HL-60 (cell line): ENCODE results near the gene MRGPRF.

Experiments
- DNase-seq, 2 experiments: peaks; one replicate each; pipeline ENCODE4 v3.0.0-alpha.2; 2010 to 2020; ENCODE audit warnings: low read depth in 1 of 2, low spot score in 1 of 2
- H3K27ac ChIP-seq: fragments of 250-450 bp; sonication (Bioruptor Pico); replicated peaks from 2 replicates; pipeline ENCODE4 v1.5.1; 2020; ENCODE audit warnings: mild to moderate bottlenecking, moderate library complexity
- H3K27me3 ChIP-seq: fragments of 250-450 bp; sonication (Bioruptor Pico); 2 replicates; pipeline ENCODE4 v1.5.1; 2021; ENCODE audit warnings: mild to moderate bottlenecking, moderate library complexity; ENCODE audit not compliant: insufficient read depth, poor library complexity, severe bottlenecking
- H3K4me3 ChIP-seq: replicated peaks from 2 replicates; pipeline ENCODE4 v1.5.1; 2011; ENCODE audit warnings: mild to moderate bottlenecking, control low read depth, low read length; ENCODE audit not compliant: insufficient read depth
- GABPA ChIP-seq: IDR thresholded peaks from 2 replicates; pipeline ENCODE4 v1.6.1; 2012; ENCODE audit warnings: low read depth
- POLR2AphosphoS5 ChIP-seq: IDR thresholded peaks from 2 replicates; pipeline ENCODE4 v1.6.1; 2012; ENCODE audit warnings: low read depth
- SPI1 ChIP-seq: IDR thresholded peaks from 2 replicates; pipeline ENCODE4 v1.6.1; 2012; ENCODE audit warnings: low read depth, mild to moderate bottlenecking, borderline replicate concordance
- TF ChIP-seq, protein P1 (sequence below): IDR thresholded peaks from one replicate; pipeline ENCODE4 v1.5.1; 2011; ENCODE audit warnings: low read length, control low read depth, inconsistent platforms; ENCODE audit not compliant: insufficient read depth
- TF ChIP-seq, protein P2 (sequence below): IDR thresholded peaks from 2 replicates; pipeline ENCODE4 v1.6.1; 2012; ENCODE audit warnings: low read depth; ENCODE audit not compliant: insufficient replicate concordance

The MRGPRF gene

DNA sequence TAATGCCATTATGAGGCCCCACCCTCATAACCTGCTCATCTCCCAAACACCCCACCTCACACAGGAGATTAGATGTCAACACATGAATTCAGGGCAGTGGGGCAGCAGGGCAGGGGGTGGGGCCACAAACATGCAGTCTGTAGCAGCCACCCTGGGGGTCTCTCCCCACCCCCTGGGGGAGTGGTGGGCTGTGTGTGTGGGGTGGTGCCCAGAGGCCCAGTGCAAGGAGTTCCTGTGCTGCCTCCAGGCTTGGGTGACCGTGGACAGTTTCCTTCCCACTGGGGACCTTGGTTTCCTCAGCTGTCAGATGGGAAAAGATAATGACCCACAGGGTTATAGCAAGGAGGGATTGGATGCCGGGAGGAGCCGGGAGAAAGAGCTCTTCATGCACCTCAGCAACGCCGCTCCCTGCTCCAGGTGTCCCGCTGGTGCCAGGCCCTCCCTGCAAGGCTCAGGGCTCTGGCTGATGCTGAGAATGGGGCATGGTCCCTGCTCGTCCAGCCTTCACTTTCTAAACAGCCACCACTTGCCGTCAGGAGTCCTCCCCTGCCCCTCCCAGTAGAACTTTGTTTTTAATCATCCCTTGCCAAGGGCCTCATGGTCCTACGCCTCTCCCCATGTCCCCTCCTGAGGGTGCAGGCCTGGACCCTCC is 2.0 kb upstream of the MRGPRF start:
- no peak for TF ChIP-seq SPI1
- TF ChIP-seq GABPA, result no peak
- TF ChIP-seq, protein P1, sequence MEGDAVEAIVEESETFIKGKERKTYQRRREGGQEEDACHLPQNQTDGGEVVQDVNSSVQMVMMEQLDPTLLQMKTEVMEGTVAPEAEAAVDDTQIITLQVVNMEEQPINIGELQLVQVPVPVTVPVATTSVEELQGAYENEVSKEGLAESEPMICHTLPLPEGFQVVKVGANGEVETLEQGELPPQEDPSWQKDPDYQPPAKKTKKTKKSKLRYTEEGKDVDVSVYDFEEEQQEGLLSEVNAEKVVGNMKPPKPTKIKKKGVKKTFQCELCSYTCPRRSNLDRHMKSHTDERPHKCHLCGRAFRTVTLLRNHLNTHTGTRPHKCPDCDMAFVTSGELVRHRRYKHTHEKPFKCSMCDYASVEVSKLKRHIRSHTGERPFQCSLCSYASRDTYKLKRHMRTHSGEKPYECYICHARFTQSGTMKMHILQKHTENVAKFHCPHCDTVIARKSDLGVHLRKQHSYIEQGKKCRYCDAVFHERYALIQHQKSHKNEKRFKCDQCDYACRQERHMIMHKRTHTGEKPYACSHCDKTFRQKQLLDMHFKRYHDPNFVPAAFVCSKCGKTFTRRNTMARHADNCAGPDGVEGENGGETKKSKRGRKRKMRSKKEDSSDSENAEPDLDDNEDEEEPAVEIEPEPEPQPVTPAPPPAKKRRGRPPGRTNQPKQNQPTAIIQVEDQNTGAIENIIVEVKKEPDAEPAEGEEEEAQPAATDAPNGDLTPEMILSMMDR, result no peak
- TF ChIP-seq POLR2AphosphoS5, result no peak
- TF ChIP-seq, protein P2, sequence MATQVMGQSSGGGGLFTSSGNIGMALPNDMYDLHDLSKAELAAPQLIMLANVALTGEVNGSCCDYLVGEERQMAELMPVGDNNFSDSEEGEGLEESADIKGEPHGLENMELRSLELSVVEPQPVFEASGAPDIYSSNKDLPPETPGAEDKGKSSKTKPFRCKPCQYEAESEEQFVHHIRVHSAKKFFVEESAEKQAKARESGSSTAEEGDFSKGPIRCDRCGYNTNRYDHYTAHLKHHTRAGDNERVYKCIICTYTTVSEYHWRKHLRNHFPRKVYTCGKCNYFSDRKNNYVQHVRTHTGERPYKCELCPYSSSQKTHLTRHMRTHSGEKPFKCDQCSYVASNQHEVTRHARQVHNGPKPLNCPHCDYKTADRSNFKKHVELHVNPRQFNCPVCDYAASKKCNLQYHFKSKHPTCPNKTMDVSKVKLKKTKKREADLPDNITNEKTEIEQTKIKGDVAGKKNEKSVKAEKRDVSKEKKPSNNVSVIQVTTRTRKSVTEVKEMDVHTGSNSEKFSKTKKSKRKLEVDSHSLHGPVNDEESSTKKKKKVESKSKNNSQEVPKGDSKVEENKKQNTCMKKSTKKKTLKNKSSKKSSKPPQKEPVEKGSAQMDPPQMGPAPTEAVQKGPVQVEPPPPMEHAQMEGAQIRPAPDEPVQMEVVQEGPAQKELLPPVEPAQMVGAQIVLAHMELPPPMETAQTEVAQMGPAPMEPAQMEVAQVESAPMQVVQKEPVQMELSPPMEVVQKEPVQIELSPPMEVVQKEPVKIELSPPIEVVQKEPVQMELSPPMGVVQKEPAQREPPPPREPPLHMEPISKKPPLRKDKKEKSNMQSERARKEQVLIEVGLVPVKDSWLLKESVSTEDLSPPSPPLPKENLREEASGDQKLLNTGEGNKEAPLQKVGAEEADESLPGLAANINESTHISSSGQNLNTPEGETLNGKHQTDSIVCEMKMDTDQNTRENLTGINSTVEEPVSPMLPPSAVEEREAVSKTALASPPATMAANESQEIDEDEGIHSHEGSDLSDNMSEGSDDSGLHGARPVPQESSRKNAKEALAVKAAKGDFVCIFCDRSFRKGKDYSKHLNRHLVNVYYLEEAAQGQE, result no peak
- no peak overlapping the region for H3K4me3 ChIP-seq
- no peaks in the 10 kb centered on the region for H3K27me3 ChIP-seq
- DNase-seq, result no peak
- H3K27ac ChIP-seq, result no peak overlapping the region

DNA sequence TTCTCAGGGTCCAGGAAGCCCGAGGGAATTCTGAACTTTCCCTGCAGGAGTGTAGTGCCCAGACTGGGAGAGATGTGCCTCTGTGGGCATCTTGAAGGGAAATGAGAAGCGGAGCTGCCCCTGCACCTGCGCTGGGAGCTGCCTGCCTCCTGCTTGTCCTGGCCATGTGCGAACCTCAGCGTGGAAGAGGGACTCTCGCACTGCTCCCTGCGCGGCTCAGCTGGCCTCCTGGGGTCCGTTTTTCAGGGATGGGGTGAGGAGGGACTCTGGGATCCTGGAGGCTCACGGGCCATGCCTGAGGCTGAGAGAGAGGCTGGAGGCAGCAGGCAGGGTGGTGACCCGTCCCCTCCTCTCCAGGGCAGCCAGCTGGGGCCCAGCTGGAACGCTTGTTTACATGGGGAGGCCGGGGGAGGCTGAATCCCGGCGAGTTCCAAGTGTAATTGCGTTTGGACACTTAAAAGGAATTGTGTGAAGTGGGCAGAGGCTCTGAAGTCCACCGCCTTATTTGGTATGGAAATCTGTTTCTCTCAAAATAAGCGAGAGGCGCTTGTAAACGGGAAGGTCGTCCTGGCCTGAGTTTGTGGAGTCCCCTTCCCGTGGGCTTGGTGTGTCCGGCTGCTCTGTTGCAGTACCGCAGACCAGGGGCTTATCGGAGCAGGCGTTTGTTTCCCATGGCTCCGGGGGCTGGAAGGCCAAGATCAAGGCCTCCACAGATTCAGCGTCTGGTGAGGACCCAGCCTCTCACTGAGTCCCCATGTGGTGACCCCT is 1.2 kb upstream of the MRGPRF start:
- TF ChIP-seq SPI1 (no peak), GABPA (no peak), POLR2AphosphoS5 (no peak)
- TF ChIP-seq, protein P2, result no peak
- TF ChIP-seq, protein P1, result no peak
- Histone ChIP-seq H3K4me3 (no peak overlapping the region), H3K27me3 (no peaks in the 10 kb centered on the region), H3K27ac (no peak overlapping the region)
- no peak for DNase-seq

DNA sequence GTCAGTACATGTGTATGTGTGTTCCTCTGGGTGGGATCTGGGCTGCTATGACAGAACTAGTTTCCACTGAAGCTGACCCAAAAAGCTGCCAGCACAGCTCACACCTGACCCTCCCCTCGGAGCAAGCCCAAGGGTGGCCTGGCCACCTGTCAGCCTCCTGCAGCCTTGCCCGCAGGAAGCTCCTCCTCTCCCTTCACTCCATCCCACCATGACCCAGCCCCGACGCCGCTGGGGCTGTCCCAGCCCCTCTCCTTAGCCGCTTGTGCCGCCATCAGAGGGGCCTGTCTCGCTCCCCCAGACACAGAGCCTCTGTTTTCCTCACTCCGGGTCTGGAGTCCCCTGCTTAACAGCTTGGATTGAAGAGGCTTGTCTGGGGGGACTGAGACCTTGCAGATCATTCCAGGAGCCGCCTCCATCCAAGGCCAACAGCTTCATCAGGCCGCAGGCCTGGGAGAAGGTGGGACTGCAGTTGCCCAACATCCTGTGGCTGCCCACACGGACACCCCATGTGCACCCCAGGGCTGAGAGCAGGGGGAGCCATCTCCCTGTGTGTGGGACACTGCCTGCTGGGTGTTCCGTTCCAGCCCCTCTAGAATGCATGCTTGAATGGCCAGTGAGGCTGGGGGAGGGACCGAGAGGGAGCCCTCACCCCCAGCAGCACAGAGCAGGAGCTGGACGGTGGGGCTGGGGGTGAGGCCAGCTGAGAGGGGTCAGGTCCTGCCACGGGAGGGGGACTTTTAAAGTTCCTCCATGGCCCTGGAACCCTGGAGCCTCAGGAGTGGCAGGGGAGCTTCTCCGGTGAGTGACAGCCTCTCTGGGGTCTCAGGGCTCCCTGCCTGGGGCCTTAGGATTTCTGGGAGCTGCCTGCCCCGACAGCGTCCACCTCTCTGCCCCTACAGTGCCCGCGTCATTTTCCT is 696 bp downstream of the MRGPRF start:
- H3K27ac ChIP-seq, result no peak overlapping the region
- no peaks in the 10 kb centered on the region for H3K27me3 ChIP-seq
- H3K4me3 ChIP-seq, result no peak overlapping the region
- TF ChIP-seq, protein P2, result no peak
- no peak for TF ChIP-seq POLR2AphosphoS5
- TF ChIP-seq SPI1, result no peak
- TF ChIP-seq, protein P1, result no peak
- TF ChIP-seq GABPA, result no peak
- DNase-seq, result peak in 1 of 2 experiments; percentile 39
